Ascending aorta (tissue), 2 donors: ENCODE data around the gene OCA2. TPM values are rescaled to one million over a fixed set of nuclear protein-coding genes. Genes with fewer than 3 reads are reported as not detected.
"Not testable (repeated sequence)": the region's sequence is repeated elsewhere in the genome, so short reads cannot be mapped to it uniquely, and the experiment has no call there.

Source experiments
- DNase-seq, 2 donors: peaks; one replicate each; pipeline ENCODE4 v3.0.0-alpha.2; 2019; ENCODE audit warnings: low spot score in 2 of 2
- H3K27ac ChIP-seq, 2 donors: fragments of 200-600 bp; sonication (generic); one replicate each; pipeline ENCODE4 v1.5.1; 2016 to 2017; ENCODE audit warnings: mild to moderate bottlenecking in 1 of 2
- H3K27me3 ChIP-seq: fragments of 200-600 bp; sonication (generic); one replicate; pipeline ENCODE4 v1.5.1; 2017
- H3K36me3 ChIP-seq, 2 donors: fragments of 200-600 bp; sonication (generic); one replicate each; pipeline ENCODE4 v1.5.1; 2016
- H3K4me1 ChIP-seq, 2 donors: fragments of 200-600 bp; sonication (generic); one replicate each; pipeline ENCODE4 v1.5.1; 2016 to 2017; ENCODE audit warnings: mild to moderate bottlenecking in 1 of 2
- H3K4me3 ChIP-seq, 2 donors: fragments of 200-600 bp; sonication (generic); one replicate each; pipeline ENCODE4 v1.5.1; 2016 to 2017; ENCODE audit warnings: mild to moderate bottlenecking in 1 of 2
- H3K9me3 ChIP-seq, 2 donors: fragments of 200-600 bp; sonication (generic); one replicate each; pipeline ENCODE4 v1.5.1; 2016
- CTCF ChIP-seq, 3 experiments: fragments of 200-600 bp in 2 of 3; fragments of 450-650 bp in 1 of 3; sonication (generic) in 2 of 3; IDR thresholded peaks; one replicate each; pipeline ENCODE4 v1.5.1; 2016 to 2019; ENCODE audit warnings: antibody characterized with exemption in 3 of 3, mild to moderate bottlenecking in 1 of 3, moderate library complexity in 1 of 3
- intact Hi-C: fragments of 100-400 bp; cut with DNase I; formaldehyde crosslinking; loops from one replicate; pipeline ENCODE4 v1.15.1; 2023
- total RNA-seq: library from RNA; depleted of rRNA; stranded (reverse); fragments of >200 nt; gene quantifications from one replicate; pipeline ENCODE4 v1.1.0, GENCODE V29; 2016

The OCA2 gene
- total RNA-seq, 1 donor from 2014 or later, result 1.2 TPM

GRCh38 chr15:28122038-28122949, 23.2 kb upstream of the OCA2 start:
- H3K9me3 ChIP-seq, result no peaks in the 10 kb centered on the region
- intact Hi-C loops, result loop anchor here (2.0 kb wide), 1 partner anchor 101 kb away; no protein-coding TSS in a partner anchor
- TF ChIP-seq CTCF (IDR thresholded peaks at IDR 0.05), result no peak
- peaks cover 35 to 63% of the 10 kb centered on the region in 2 donors for H3K36me3 ChIP-seq
- H3K4me1 ChIP-seq, result no peaks in the 10 kb centered on the region
- no peak overlapping the region for H3K4me3 ChIP-seq
- no peaks in the 10 kb centered on the region for H3K27me3 ChIP-seq
- DNase-seq, result peak in 1 of 2 donors; percentile 56
- H3K27ac ChIP-seq, result no peak overlapping the region

DNA sequence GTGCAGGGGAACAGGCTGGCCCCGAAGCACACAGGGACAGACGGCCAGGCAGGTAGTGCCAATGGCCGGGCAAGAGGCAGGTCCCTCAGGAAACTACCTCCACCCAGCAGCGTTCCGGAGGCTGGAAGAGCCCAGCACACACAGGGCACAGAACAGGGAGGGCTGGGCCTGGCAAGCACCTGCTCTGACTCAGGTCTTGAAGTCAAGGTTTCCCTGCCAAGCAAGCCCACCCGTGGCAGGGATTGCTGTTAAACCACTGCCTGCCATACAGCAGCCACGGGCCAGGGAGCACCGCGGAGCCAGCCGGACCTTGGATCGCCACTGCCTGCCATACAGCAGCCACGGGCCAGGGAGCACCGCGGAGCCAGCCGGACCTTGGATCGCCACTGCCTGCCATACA, 22.5 kb upstream of the OCA2 start:
- DNase-seq, H3K27ac ChIP-seq, H3K27me3 ChIP-seq, H3K9me3 ChIP-seq, H3K4me1 ChIP-seq, intact Hi-C loops, H3K4me3 ChIP-seq: not testable (repeated sequence)
- peaks cover 42 to 65% of the 10 kb centered on the region in 2 donors for H3K36me3 ChIP-seq

GRCh38 chr15:28120359-28120640, 21.2 kb upstream of the OCA2 start:
- H3K4me3 ChIP-seq, result no peak overlapping the region
- DNase-seq, result no peak
- intact Hi-C loops, result no loop called here
- H3K27ac ChIP-seq, result no peak overlapping the region
- no peaks in the 10 kb centered on the region for H3K27me3 ChIP-seq
- TF ChIP-seq CTCF (IDR thresholded peaks at IDR 0.05), result no peak
- no peaks in the 10 kb centered on the region for H3K9me3 ChIP-seq
- H3K4me1 ChIP-seq, result no peaks in the 10 kb centered on the region
- H3K36me3 ChIP-seq, result peaks cover 46 to 76% of the 10 kb centered on the region in 2 donors

GRCh38 chr15:28118531-28118930, 19.4 kb upstream of the OCA2 start:
- intact Hi-C loops, result no loop called here
- H3K36me3 ChIP-seq, result peaks cover 52 to 81% of the 10 kb centered on the region in 2 donors
- no peak for TF ChIP-seq CTCF (IDR thresholded peaks at IDR 0.05)
- peak in 1 of 2 donors; percentile 50 for DNase-seq
- no peak overlapping the region for H3K4me3 ChIP-seq
- H3K4me1 ChIP-seq, result no peaks in the 10 kb centered on the region
- H3K27me3 ChIP-seq, result no peaks in the 10 kb centered on the region
- no peaks in the 10 kb centered on the region for H3K9me3 ChIP-seq
- no peak overlapping the region for H3K27ac ChIP-seq

DNA sequence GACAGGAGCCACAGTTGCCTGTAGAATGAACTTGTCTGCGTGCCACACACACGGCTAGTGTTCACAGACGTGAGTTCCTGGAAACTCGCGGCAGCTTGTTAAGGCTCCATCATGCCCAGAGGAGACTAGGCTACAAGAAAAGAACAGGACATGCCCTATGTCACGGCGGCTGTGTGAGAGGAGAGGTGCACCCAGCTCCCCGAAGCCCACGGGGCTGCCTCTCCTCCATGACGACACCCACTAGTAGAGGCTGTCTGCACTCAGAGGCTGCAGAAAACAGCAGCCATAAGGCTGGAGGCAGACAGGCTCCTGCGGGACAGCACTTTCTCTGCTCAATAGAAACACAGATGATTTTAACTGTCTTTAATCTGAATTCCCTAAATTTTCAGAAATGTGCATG, 19.0 kb upstream of the OCA2 start:
- no peak for TF ChIP-seq CTCF (IDR thresholded peaks at IDR 0.05)
- H3K36me3 ChIP-seq, result peaks cover 56 to 85% of the 10 kb centered on the region in 2 donors
- DNase-seq, result peak in 1 of 2 donors; percentile 24
- H3K27ac ChIP-seq, result no peak overlapping the region
- H3K4me3 ChIP-seq, result no peak overlapping the region
- intact Hi-C loops, result no loop called here
- no peaks in the 10 kb centered on the region for H3K27me3 ChIP-seq
- H3K4me1 ChIP-seq, result no peaks in the 10 kb centered on the region
- no peaks in the 10 kb centered on the region for H3K9me3 ChIP-seq

DNA sequence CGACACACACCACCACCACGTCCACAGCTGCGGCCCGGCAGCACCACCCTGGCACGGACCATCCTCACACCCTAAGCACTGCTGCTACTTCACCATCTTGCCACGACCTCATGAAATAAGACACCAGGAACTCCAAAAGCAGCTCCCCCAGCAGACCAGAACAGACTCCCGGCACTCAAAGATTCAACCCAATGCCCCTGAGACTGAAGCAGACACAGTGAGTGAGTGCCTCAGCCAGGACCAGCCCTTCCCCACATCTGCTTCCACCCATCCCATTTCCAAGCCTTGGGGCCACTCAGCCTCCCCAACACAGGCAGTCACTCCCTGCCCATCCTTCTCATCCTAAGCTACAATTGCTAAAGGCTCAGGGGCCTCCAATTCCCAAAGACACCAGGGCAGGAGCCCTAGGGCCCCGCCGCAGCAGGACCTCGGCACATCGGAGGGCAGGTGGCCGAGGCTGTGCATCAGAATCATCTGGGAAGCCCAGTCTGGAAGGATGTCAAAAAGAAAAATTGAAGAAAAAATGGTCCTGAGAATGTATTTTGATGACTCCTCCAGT, 18.4 kb upstream of the OCA2 start:
- intact Hi-C loops, result no loop called here
- no peaks in the 10 kb centered on the region for H3K27me3 ChIP-seq
- H3K9me3 ChIP-seq, result no peaks in the 10 kb centered on the region
- H3K4me1 ChIP-seq, result no peaks in the 10 kb centered on the region
- H3K36me3 ChIP-seq, result peaks cover 60 to 90% of the 10 kb centered on the region in 2 donors
- H3K4me3 ChIP-seq, result no peak overlapping the region
- no peak for DNase-seq
- no peak overlapping the region for H3K27ac ChIP-seq
- no peak for TF ChIP-seq CTCF (IDR thresholded peaks at IDR 0.05)
